22Rv1 (cell line): ENCODE data around the gene PRR20G.
"Not testable (repeated sequence)": the region's sequence is repeated elsewhere in the genome, so short reads cannot be mapped to it uniquely, and the experiment has no call there.

Source experiments
- H3K27ac ChIP-seq: fragments of 450-650 bp; 2 replicates; pipeline ENCODE4 v1.5.1; 2017
- ZFX ChIP-seq: fragments of 450-650 bp; IDR thresholded peaks from 2 replicates; pipeline ENCODE4 v1.6.1; 2017; ENCODE audit warnings: antibody characterized with exemption, borderline replicate concordance
- TF ChIP-seq, protein P1 (sequence below): fragments of 450-650 bp; IDR thresholded peaks from 2 replicates; pipeline ENCODE4 v1.5.1; 2017; ENCODE audit warnings: mild to moderate bottlenecking

PRR20G gene

GRCh38 chr3:127299276-127299675 lies 11.4 kb upstream of the PRR20G start:
- TF ChIP-seq, protein P1, sequence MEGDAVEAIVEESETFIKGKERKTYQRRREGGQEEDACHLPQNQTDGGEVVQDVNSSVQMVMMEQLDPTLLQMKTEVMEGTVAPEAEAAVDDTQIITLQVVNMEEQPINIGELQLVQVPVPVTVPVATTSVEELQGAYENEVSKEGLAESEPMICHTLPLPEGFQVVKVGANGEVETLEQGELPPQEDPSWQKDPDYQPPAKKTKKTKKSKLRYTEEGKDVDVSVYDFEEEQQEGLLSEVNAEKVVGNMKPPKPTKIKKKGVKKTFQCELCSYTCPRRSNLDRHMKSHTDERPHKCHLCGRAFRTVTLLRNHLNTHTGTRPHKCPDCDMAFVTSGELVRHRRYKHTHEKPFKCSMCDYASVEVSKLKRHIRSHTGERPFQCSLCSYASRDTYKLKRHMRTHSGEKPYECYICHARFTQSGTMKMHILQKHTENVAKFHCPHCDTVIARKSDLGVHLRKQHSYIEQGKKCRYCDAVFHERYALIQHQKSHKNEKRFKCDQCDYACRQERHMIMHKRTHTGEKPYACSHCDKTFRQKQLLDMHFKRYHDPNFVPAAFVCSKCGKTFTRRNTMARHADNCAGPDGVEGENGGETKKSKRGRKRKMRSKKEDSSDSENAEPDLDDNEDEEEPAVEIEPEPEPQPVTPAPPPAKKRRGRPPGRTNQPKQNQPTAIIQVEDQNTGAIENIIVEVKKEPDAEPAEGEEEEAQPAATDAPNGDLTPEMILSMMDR, result no peak
- TF ChIP-seq ZFX, result no peak
- H3K27ac ChIP-seq, result no peak overlapping the region

GRCh38 chr3:127296959-127297358 lies 9.1 kb upstream of the PRR20G start:
- no peak overlapping the region for H3K27ac ChIP-seq
- TF ChIP-seq ZFX, result no peak
- TF ChIP-seq, protein P1, result no peak

DNA sequence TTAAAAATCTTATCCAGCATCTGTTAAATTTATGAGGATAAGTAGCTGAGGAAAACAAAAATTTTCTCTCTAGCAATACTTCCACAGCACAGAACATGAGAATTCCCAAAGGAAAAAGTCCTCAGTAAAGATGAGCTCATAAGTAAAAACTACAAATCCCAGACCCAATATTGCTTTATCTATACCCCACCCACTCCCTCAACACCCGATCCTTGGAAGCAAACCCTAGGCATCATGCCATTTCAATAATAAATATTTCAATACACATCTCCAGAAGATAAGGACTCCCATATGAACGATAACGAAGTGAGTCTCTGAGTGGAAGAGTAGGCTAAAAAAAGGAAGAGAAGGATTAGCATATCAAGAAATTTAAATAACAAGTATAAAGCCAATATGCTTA lies 8.3 kb upstream of the PRR20G start:
- H3K27ac ChIP-seq, result no peak overlapping the region
- TF ChIP-seq, protein P1, result no peak
- TF ChIP-seq ZFX, result no peak

DNA sequence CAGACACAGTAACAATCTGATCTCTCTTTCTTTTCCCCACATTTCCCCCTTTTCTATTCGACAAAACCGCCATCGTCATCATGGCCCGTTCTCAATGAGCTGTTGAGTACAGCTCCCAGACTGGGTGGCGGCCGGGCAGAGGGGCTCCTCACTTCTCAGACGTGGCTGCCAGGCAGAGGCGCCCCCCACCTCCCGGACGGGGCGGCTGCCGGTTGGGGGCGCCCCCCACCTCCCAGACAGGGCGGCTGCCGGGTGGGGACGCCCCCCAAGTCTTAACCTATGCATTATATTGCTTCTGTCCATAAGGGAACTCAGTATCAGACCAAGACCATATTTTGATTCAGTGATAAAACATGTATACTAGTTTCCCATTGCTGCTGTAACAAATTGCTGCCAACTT lies 5.8 kb upstream of the PRR20G start:
- not testable (repeated sequence) for H3K27ac ChIP-seq

DNA sequence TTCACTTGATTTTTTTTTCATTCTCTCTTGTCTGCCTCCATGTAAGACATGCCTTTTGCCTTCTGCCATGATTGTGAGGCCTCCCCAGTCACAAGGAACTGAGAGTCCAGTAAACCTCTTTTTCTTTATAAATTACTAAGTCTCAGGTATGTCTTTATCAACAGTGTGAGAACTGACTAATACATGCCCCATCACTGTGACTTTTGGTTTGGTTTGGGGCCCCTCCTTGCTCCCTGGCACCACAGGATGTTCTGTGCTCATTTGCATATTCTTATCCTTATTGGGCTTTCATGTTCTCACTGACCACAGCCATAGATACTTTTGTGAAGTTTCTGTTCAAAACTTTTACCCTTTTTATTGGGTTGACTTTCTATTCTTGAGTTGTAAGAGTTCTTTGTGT lies 3.8 kb upstream of the PRR20G start:
- H3K27ac ChIP-seq, result no peak overlapping the region
- TF ChIP-seq, protein P1, result no peak
- TF ChIP-seq ZFX, result no peak

- H3K27ac ChIP-seq, result no peak overlapping the region
- no peak for TF ChIP-seq ZFX
- TF ChIP-seq, protein P1, result no peak
Observed at GRCh38 chr3:127291114-127291513, 3.3 kb upstream of the PRR20G start.

DNA sequence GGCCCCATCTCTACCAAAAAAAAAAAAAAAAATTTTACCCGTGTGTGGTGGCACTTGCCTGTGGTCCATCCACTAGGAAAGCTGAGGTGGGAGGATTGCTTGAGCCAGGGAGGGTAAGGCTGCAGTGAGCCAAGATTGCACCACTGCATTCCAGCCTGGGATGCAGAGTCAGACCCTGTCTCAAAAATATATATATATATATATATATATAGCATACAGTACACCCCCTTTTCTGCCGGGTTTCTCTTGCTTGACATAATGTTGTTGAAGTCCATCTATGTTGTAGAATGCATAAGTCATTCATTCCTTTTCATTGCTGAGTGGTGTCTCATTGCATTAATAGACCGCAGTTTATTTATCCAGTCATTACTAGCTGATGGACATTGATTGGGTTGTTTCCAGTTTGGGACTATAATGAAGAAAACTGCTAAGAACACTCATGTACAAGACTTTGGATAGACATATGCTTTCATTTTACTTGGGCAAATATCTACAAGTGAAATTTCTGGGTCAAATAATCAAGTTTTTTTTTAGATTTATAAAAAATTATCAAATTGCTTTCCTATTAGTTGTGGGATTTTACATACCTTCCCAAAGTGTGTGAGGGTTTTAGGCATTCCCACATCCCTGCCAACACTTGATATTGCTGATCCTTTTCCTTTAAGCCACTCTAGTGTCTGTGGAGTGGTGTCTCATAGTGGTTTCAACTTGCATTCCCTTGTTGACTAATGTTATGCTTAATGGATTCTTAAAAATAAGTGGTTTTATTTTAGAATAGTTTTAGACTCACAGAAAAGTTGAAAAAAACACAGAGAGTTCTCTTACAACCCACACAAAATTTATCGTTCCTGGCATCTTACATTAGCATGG lies 2.1 kb upstream of the PRR20G start:
- TF ChIP-seq ZFX, result no peak
- TF ChIP-seq, protein P1, result no peak

More for the DNA sequence above, 2.1 kb upstream of the PRR20G start:
- H3K27ac ChIP-seq, result no peak overlapping the region
